Melanocyte of skin (primary cell): ENCODE measurements around the gene GAPDH. TPM values are rescaled to one million over a fixed set of nuclear protein-coding genes. Genes with fewer than 3 reads are reported as not detected.

Experiments used
- small RNA-seq, 2 donors: library from RNA; depleted of rRNA; stranded (forward); fragments of <200 nt; gene quantifications; one replicate each; pipeline ENCODE3, GENCODE V24; 2012
- total RNA-seq, 2 donors: library from RNA; depleted of rRNA; stranded (reverse); fragments of >200 nt; gene quantifications; 2 replicates each; pipeline ENCODE4 v1.2.3, GENCODE V29; 2012

GAPDH gene
- total RNA-seq, result 1,000 to 10,000 TPM; 3,776 to 6,962 TPM

DNA sequence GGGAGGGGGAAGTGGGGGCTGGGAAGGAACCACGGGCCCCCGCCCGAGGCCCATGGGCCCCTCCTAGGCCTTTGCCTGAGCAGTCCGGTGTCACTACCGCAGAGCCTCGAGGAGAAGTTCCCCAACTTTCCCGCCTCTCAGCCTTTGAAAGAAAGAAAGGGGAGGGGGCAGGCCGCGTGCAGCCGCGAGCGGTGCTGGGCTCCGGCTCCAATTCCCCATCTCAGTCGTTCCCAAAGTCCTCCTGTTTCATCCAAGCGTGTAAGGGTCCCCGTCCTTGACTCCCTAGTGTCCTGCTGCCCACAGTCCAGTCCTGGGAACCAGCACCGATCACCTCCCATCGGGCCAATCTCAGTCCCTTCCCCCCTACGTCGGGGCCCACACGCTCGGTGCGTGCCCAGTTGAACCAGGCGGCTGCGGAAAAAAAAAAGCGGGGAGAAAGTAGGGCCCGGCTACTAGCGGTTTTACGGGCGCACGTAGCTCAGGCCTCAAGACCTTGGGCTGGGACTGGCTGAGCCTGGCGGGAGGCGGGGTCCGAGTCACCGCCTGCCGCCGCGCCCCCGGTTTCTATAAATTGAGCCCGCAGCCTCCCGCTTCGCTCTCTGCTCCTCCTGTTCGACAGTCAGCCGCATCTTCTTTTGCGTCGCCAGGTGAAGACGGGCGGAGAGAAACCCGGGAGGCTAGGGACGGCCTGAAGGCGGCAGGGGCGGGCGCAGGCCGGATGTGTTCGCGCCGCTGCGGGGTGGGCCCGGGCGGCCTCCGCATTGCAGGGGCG lies at the start of gene GAPDH:
GAPDH (plus strand) TSS at position 595 of the 772 bp plus-strand sequence. CDS start 316 bp downstream, outside the sequence.

DNA sequence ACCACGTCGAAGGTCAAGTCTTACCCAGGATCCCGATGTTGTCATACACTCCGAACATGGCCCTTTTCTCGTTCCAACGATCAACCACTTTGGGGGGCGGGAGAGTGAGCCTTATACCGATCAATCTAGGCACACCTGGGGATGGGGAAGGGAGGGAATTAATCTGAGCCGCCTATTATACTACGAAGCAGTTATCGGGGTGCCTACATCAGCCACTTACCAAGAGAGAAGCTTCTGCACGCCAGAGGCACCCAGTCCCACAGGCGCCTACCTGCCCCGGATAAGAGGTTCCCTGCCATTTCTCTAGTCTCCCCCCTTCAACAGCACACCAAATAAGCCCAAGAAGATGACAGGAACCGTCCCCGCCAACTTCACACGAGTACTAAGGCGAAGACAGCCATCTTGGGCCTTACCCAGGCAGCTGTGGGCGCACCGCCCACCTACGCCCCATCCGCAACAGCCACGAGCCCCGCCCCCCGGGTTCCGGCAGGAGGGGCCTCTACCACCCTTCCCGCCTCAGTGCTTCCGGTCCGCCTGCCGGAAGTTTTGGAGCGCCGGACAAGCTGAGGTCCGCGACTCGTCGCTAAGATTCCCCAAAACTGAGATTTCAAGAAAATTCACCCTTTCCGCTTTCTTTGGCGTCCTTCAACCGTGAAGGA lies 41.4 kb upstream of the GAPDH start, which contains the start of gene MRPL51:
MRPL51 (minus strand) TSS at position 425 of the 659 bp plus-strand sequence; CDS start at position 299, 126 bp downstream.

DNA sequence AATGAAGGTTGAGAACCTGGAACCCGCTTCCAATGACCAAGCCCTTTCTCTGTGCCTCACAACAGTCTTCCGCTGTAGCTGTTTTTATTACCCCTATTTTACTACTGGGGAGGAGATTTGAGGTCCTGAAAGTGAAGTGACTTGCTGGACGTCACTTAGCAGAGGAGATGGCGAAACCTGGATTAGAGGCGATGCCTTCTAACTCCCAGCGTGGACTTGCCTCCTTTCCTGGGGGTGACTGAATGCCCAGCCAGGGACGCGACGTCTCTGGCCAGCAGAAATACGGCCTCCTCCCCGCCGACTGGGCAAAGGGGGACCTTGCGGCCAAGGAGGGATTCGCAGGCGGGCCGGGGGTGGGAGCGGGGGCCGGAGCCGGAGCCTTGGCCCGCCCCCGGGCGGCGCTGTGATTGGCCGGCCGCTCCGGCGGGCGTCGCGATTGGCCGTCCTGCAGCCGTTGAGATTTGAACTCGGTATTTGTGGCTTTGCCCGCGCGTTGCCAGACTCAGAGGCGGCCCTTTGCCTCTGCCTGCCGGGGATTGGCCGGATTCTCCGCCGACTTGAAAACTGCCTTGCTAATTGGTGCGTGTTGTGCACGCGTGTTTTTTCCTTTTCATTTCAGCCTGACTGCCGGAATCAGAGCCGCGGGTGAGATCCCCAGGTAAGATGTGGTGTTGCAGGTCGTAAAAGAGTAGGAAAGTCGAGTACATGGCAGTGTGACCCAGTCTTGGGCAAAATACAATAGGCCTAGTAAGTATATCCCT lies 40.6 kb upstream of the GAPDH start, which contains the start of gene NCAPD2:
NCAPD2 (plus strand) TSS at position 606 of the 761 bp plus-strand sequence. CDS start 997 bp downstream, outside the sequence.

Small RNAs within 50 kb of the gene (small RNA-seq; reads per million reads assigned to genes)
- 44.3 to 86.5 reads per million in 2 donors for gene SCARNA11

Other genes starting within 250 kb of the GAPDH start
- under 1 TPM in 1 of 2 donors, not detected in 1; 0.33 TPM for gene PLEKHG6, start 223.8 kb upstream of the GAPDH start, total RNA-seq
- gene TNFRSF1A, start 192.4 kb upstream of the GAPDH start, total RNA-seq, result 100 to 1,000 TPM in 1 of 2 donors, 10 to 100 TPM in 1; 95.0 to 133 TPM
- gene SCNN1A, start 159.0 kb upstream of the GAPDH start, total RNA-seq, result not detected
- gene LTBR, start 150.4 kb upstream of the GAPDH start, total RNA-seq, result 100 to 1,000 TPM; 118 to 129 TPM
- not detected for gene CD27, start 89.6 kb upstream of the GAPDH start, total RNA-seq
- gene TAPBPL, start 82.5 kb upstream of the GAPDH start, total RNA-seq, result 1 to 10 TPM; 7.3 to 8.9 TPM
- gene VAMP1, start 63.8 kb upstream of the GAPDH start, total RNA-seq, result 1 to 10 TPM; 3.8 to 4.7 TPM
- gene MRPL51, start 41.3 kb upstream of the GAPDH start, total RNA-seq, result 100 to 1,000 TPM in 1 of 2 donors, 10 to 100 TPM in 1; 67.1 to 113 TPM
- gene NCAPD2, start 40.4 kb upstream of the GAPDH start, total RNA-seq, result 10 to 100 TPM; 32.0 to 66.6 TPM
- 10 to 100 TPM; 15.3 to 15.5 TPM for gene IFFO1, start 21.5 kb downstream of the GAPDH start, total RNA-seq
- gene NOP2, start 33.8 kb downstream of the GAPDH start, total RNA-seq, result 10 to 100 TPM; 24.4 to 39.3 TPM
- gene CHD4, start 72.9 kb downstream of the GAPDH start, total RNA-seq, result 100 to 1,000 TPM; 172 to 203 TPM
- gene LPAR5, start 101.4 kb downstream of the GAPDH start, total RNA-seq, result under 1 TPM in 1 of 2 donors, not detected in 1; under 0.01 TPM
- not detected for gene ACRBP, start 112.9 kb downstream of the GAPDH start, total RNA-seq
- gene ING4, start 128.6 kb downstream of the GAPDH start, total RNA-seq, result 10 to 100 TPM; 23.6 to 38.5 TPM
- 10 to 100 TPM; 23.4 to 29.3 TPM for gene ZNF384, start 154.9 kb downstream of the GAPDH start, total RNA-seq
- not detected for gene PIANP, start 166.3 kb downstream of the GAPDH start, total RNA-seq
- gene COPS7A, start 189.5 kb downstream of the GAPDH start, total RNA-seq, result 100 to 1,000 TPM in 1 of 2 donors, 10 to 100 TPM in 1; 98.4 to 105 TPM
- gene MLF2, start 218.6 kb downstream of the GAPDH start, total RNA-seq, result 100 to 1,000 TPM; 168 to 185 TPM
- 10 to 100 TPM; 36.8 to 67.6 TPM for gene PTMS, start 231.8 kb downstream of the GAPDH start, total RNA-seq
- under 1 TPM in 1 of 2 donors, not detected in 1; 0.34 TPM for gene LAG3, start 238.0 kb downstream of the GAPDH start, total RNA-seq